Ovary (tissue), 3 donors: ENCODE data around the gene HPCAL1.

ENCODE experiments used
- POLR2A ChIP-seq: fragments of 450-650 bp; IDR thresholded peaks from one replicate; pipeline ENCODE4 v1.6.1; 2017; ENCODE audit warnings: antibody characterized with exemption, mild to moderate bottlenecking, moderate library complexity
- TF ChIP-seq, protein P1 (sequence below), 3 donors: fragments of 450-650 bp in 2 of 3; fragments of 200-600 bp in 1 of 3; IDR thresholded peaks; one replicate each; pipeline versions ENCODE4 v1.5.1 to v1.8.0; 2016 to 2022; ENCODE audit warnings: antibody characterized with exemption in 3 of 3, mild to moderate bottlenecking in 1 of 3
- donor health status: DM: no; HTN: no; CAD: no.

DNA sequence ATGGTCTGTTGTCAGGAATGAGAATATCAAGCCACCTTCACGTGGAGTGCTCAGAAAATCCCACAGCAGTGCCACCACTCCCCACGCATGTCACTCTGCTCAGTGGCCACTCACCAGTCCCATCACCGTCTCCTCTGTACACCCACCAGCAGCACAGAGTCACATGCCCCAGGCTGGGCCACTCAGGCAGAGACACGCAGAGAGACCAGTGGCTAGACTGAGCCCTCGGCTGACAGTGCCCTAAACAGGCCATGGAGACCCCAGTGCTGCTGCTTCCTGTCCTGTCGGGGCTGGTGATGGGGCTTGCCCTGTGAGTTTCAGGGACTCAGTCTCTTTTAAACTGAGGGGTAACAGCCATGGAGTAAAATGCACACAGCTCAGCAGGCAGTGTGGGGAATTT is 119.5 kb downstream of the HPCAL1 start:
- no peak for TF ChIP-seq POLR2A
- TF ChIP-seq, protein P1, sequence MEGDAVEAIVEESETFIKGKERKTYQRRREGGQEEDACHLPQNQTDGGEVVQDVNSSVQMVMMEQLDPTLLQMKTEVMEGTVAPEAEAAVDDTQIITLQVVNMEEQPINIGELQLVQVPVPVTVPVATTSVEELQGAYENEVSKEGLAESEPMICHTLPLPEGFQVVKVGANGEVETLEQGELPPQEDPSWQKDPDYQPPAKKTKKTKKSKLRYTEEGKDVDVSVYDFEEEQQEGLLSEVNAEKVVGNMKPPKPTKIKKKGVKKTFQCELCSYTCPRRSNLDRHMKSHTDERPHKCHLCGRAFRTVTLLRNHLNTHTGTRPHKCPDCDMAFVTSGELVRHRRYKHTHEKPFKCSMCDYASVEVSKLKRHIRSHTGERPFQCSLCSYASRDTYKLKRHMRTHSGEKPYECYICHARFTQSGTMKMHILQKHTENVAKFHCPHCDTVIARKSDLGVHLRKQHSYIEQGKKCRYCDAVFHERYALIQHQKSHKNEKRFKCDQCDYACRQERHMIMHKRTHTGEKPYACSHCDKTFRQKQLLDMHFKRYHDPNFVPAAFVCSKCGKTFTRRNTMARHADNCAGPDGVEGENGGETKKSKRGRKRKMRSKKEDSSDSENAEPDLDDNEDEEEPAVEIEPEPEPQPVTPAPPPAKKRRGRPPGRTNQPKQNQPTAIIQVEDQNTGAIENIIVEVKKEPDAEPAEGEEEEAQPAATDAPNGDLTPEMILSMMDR (IDR thresholded peaks at IDR 0.05) = no peak
